Subcutaneous abdominal adipose tissue (tissue), 5 donors: ENCODE data around the gene AMPD3.

Source experiments
- H3K27ac ChIP-seq: one replicate; pipeline ENCODE4 v1.7.0; 2013; ENCODE audit warnings: low read depth, mild to moderate bottlenecking, inconsistent platforms, low read length, moderate library complexity
- H3K27me3 ChIP-seq, 5 donors: one replicate each; pipeline ENCODE4 v1.7.0; 2013; ENCODE audit warnings: low read length in 5 of 5, inconsistent platforms in 1 of 5; ENCODE audit not compliant: control insufficient read depth in 5 of 5, insufficient read depth in 4 of 5
- H3K36me3 ChIP-seq, 5 donors: one replicate each; pipeline ENCODE4 v1.7.0; 2013; ENCODE audit warnings: low read length in 5 of 5; ENCODE audit not compliant: control insufficient read depth in 5 of 5, insufficient read depth in 5 of 5
- H3K4me1 ChIP-seq, 5 donors: one replicate each; pipeline ENCODE4 v1.7.0; 2013; ENCODE audit warnings: low read length in 5 of 5, mild to moderate bottlenecking in 3 of 5, moderate library complexity in 1 of 5; ENCODE audit not compliant: control insufficient read depth in 5 of 5, insufficient read depth in 5 of 5
- H3K4me3 ChIP-seq, 5 donors: one replicate each; pipeline ENCODE4 v1.7.0; 2013; ENCODE audit warnings: low read length in 5 of 5, low read depth in 1 of 5
- H3K9ac ChIP-seq, 5 donors: one replicate each; pipeline ENCODE4 v1.7.0; 2013; ENCODE audit warnings: low read length in 5 of 5, mild to moderate bottlenecking in 4 of 5, moderate library complexity in 3 of 5
- H3K9me3 ChIP-seq, 5 donors: one replicate each; pipeline ENCODE4 v1.7.0; 2013; ENCODE audit warnings: low read length in 5 of 5; ENCODE audit not compliant: control insufficient read depth in 5 of 5
- donor health status: healthy.
- donor health status: healthy.
- donor health status: healthy.
- donor health status: healthy.
- donor health status: healthy.

Gene AMPD3

GRCh38 chr11:10514202-10514601, 59.1 kb downstream of the AMPD3 start:
- H3K27ac ChIP-seq, result no peak overlapping the region

GRCh38 chr11:10514709-10515108, 59.6 kb downstream of the AMPD3 start:
- no peak overlapping the region for H3K27ac ChIP-seq
- H3K4me1 ChIP-seq, result peaks cover 0 to 7% (median 0%) of the 10 kb centered on the region in 5 donors
- H3K4me3 ChIP-seq, result no peak overlapping the region
- peaks cover 8 to 23% (median 18%) of the 10 kb centered on the region in 5 donors for H3K36me3 ChIP-seq
- peak overlapping the region in 1 of 5 donors; percentile 40 for H3K9ac ChIP-seq
- no peaks in the 10 kb centered on the region for H3K9me3 ChIP-seq
- no peaks in the 10 kb centered on the region for H3K27me3 ChIP-seq

More at GRCh38 chr11:10514202-10514601, 59.1 kb downstream of the AMPD3 start:
- Histone ChIP-seq H3K4me3 (no peak overlapping the region), H3K9ac (peak overlapping the region in 1 of 5 donors; percentile 40), H3K4me1 (peaks cover 0 to 7% (median 0%) of the 10 kb centered on the region in 5 donors), H3K27me3 (no peaks in the 10 kb centered on the region), H3K36me3 (peaks cover 5 to 18% (median 16%) of the 10 kb centered on the region in 5 donors), H3K9me3 (no peaks in the 10 kb centered on the region)

GRCh38 chr11:10515418-10515817, 60.4 kb downstream of the AMPD3 start:
- no peaks in the 10 kb centered on the region for H3K9me3 ChIP-seq
- no peaks in the 10 kb centered on the region for H3K27me3 ChIP-seq
- H3K4me3 ChIP-seq, result no peak overlapping the region
- H3K27ac ChIP-seq, result no peak overlapping the region
- H3K36me3 ChIP-seq, result peaks cover 10 to 28% (median 23%) of the 10 kb centered on the region in 5 donors
- H3K9ac ChIP-seq, result no peak overlapping the region
- peaks cover 0 to 7% (median 0%) of the 10 kb centered on the region in 5 donors for H3K4me1 ChIP-seq

- no peaks in the 10 kb centered on the region for H3K27me3 ChIP-seq
- H3K9me3 ChIP-seq, result no peaks in the 10 kb centered on the region
- no peak overlapping the region for H3K4me3 ChIP-seq
- no peak overlapping the region for H3K9ac ChIP-seq
- peaks cover 31 to 47% (median 36%) of the 10 kb centered on the region in 5 donors for H3K36me3 ChIP-seq
- H3K4me1 ChIP-seq, result peaks cover 0 to 7% (median 0%) of the 10 kb centered on the region in 5 donors
- H3K27ac ChIP-seq, result no peak overlapping the region
These were observed 63.1 kb downstream of the AMPD3 start for GRCh38 chr11:10518123-10518522.

GRCh38 chr11:10518891-10519290, 63.8 kb downstream of the AMPD3 start:
- H3K4me1 ChIP-seq, result peaks cover 0 to 7% (median 0%) of the 10 kb centered on the region in 5 donors
- no peak overlapping the region for H3K9ac ChIP-seq
- no peaks in the 10 kb centered on the region for H3K9me3 ChIP-seq
- H3K36me3 ChIP-seq, result peaks cover 33 to 54% (median 43%) of the 10 kb centered on the region in 5 donors
- H3K4me3 ChIP-seq, result no peak overlapping the region
- H3K27me3 ChIP-seq, result no peaks in the 10 kb centered on the region
- no peak overlapping the region for H3K27ac ChIP-seq

GRCh38 chr11:10519630-10520029, 64.6 kb downstream of the AMPD3 start:
- H3K36me3 ChIP-seq, result peaks cover 36 to 59% (median 50%) of the 10 kb centered on the region in 5 donors

GRCh38 chr11:10520562-10520961, 65.5 kb downstream of the AMPD3 start:
- H3K4me3 ChIP-seq, result no peak overlapping the region
- H3K27me3 ChIP-seq, result no peaks in the 10 kb centered on the region
- H3K27ac ChIP-seq, result no peak overlapping the region
- H3K36me3 ChIP-seq, result peaks cover 40 to 63% (median 52%) of the 10 kb centered on the region in 5 donors
- no peaks in the 10 kb centered on the region for H3K9me3 ChIP-seq
- H3K9ac ChIP-seq, result no peak overlapping the region
- no peaks in the 10 kb centered on the region for H3K4me1 ChIP-seq

More at GRCh38 chr11:10519630-10520029, 64.6 kb downstream of the AMPD3 start:
- H3K9ac ChIP-seq, result no peak overlapping the region
- no peak overlapping the region for H3K4me3 ChIP-seq
- H3K27me3 ChIP-seq, result no peaks in the 10 kb centered on the region
- H3K27ac ChIP-seq, result no peak overlapping the region
- no peaks in the 10 kb centered on the region for H3K9me3 ChIP-seq
- peaks cover 0 to 2% (median 0%) of the 10 kb centered on the region in 5 donors for H3K4me1 ChIP-seq

- H3K27ac ChIP-seq, result no peak overlapping the region
- H3K4me3 ChIP-seq, result no peak overlapping the region
- no peaks in the 10 kb centered on the region for H3K27me3 ChIP-seq
- peaks cover 42 to 68% (median 63%) of the 10 kb centered on the region in 5 donors for H3K36me3 ChIP-seq
- no peaks in the 10 kb centered on the region for H3K9me3 ChIP-seq
- H3K4me1 ChIP-seq, result no peaks in the 10 kb centered on the region
- H3K9ac ChIP-seq, result no peak overlapping the region
These were observed 67.2 kb downstream of the AMPD3 start for GRCh38 chr11:10522276-10522675.

- Histone ChIP-seq H3K4me3 (no peak overlapping the region), H3K9ac (no peak overlapping the region), H3K4me1 (no peaks in the 10 kb centered on the region), H3K27me3 (no peaks in the 10 kb centered on the region), H3K36me3 (peaks cover 46 to 73% (median 67%) of the 10 kb centered on the region in 5 donors), H3K27ac (no peak overlapping the region), H3K9me3 (no peaks in the 10 kb centered on the region)
These were observed 67.9 kb downstream of the AMPD3 start for GRCh38 chr11:10522921-10523320.

GRCh38 chr11:10524471-10524870, 69.4 kb downstream of the AMPD3 start:
- H3K4me1 ChIP-seq, result no peaks in the 10 kb centered on the region
- H3K9me3 ChIP-seq, result no peaks in the 10 kb centered on the region
- H3K36me3 ChIP-seq, result peaks cover 57 to 77% (median 68%) of the 10 kb centered on the region in 5 donors
- no peaks in the 10 kb centered on the region for H3K27me3 ChIP-seq
- H3K4me3 ChIP-seq, result no peak overlapping the region
- no peak overlapping the region for H3K27ac ChIP-seq
- H3K9ac ChIP-seq, result no peak overlapping the region
